ENCODE results near the gene TBCEL.

TBCEL gene

DNA sequence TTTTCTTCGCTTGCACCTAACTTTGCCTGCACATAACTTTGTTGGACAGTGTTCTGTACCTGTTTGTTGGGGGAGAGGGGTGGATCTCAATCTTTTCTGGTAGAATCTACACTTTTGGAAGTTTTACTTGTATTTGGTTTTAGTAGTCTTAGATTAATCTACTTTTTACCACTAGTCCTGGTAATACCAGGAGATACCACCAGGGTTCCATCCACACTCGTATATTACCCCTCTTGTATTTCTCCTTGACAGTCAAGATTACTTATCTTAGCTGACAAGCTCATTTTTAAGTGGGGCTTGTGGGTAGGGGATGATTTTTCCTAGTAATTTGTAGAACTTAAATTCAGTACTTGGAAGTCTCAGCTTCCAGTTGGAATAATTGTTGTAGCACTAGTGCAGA is 39.8 kb downstream of the TBCEL start:
- no peak for DNase-seq (ENCODE audit: low read depth)

- DNase-seq (ENCODE audit: low read depth), result no peak
Observed at GRCh38 chr11:121066623-121067022, 42.7 kb downstream of the TBCEL start.

DNA sequence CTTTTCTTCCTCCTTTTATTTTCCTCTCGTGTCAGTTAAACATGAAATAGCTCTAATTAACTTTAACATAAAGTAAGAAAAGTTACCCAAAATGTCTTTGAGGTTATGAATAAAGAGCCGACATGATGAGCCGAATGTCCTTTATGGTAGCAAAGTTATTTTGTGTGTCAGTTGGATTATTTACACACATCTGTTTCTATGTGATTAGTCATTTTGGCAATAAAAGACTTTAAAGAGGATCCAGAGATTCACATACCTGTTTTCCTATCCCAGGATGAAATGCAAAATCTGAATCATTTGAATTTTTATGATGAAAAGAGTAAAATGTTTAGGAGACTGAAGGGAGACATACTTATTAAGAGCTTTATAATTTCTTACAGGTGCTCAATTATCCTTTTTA is 43.1 kb downstream of the TBCEL start:
- DNase-seq (ENCODE audit: low read depth), result no peak

GRCh38 chr11:121067453-121067852 is 43.6 kb downstream of the TBCEL start:
- no peak for DNase-seq (ENCODE audit: low read depth)

GRCh38 chr11:121067962-121068647 is 44.2 kb downstream of the TBCEL start:
- no peak for DNase-seq (ENCODE audit: low read depth)

GRCh38 chr11:121068787-121069186 is 44.9 kb downstream of the TBCEL start:
- no peak for DNase-seq (ENCODE audit: low read depth)

DNA sequence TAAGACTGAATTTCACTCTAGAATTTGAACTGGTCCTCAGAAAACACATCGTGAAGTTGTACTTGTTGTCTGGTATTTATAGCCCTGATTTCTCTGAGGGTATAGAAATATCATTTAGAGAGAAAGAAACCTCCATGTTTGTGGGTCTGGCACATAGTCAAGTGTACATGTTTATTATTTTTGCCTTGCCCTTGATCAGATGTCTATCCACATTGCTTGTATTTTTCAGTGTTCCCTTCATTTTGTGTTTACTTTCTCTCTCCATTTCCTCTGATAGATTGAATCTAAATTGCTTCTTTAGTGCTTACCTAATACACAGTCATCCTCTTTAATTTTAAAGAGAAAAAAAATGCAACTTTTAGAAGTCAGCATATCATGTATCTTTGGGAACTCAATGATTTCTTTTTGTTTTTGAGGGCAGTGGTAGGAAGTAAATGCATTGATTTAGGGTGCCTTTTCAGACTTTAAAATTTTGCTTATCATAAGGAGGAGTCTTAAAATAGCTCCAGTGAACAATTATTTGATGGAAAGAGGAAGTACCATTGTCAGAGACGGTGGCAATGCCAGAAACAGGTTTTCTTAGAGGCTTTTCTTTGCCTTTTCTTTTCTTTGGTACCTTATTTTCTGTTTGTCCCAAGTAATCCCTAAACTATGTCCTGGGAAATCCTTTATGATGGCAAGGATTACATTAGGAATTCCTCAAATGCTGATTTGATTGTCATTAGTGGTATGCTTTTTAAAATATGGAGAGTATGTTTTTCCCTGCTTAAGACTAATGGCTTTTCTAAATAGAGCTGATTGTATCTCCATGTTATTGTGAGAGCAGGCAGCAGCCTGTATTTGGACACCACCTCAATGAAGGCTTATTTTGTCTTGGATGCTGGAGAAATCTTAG is 47.3 kb downstream of the TBCEL start:
- DNase-seq (ENCODE audit: low read depth), result no peak

GRCh38 chr11:121071846-121072450 is 48.0 kb downstream of the TBCEL start:
- DNase-seq (ENCODE audit: low read depth), result no peak

GRCh38 chr11:121081321-121081720 is 57.4 kb downstream of the TBCEL start:
- no peak for DNase-seq (ENCODE audit: low read depth)

DNA sequence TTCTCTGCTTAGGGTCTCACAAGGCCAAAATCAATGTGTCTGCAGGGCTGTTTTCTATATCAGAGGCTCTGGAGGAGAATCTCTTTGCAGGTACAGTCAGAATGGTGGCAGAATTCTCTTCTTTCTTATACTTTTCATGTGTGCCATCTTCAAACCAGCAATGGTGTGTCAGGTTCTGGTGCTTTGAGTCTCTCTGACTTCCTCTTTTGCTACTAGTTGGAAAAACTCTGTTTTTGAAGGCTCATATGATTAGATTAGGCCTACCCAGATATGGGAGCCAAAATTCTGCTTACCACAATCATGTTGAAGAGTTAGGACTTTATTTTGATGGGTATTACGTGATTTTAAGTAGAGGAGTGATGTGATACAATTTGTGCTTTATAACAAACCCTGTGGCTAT is 58.3 kb downstream of the TBCEL start:
- no peak for DNase-seq (ENCODE audit: low read depth)

- no peak for DNase-seq (ENCODE audit: low read depth)
Observed at GRCh38 chr11:121082670-121083069, 58.8 kb downstream of the TBCEL start.

DNA sequence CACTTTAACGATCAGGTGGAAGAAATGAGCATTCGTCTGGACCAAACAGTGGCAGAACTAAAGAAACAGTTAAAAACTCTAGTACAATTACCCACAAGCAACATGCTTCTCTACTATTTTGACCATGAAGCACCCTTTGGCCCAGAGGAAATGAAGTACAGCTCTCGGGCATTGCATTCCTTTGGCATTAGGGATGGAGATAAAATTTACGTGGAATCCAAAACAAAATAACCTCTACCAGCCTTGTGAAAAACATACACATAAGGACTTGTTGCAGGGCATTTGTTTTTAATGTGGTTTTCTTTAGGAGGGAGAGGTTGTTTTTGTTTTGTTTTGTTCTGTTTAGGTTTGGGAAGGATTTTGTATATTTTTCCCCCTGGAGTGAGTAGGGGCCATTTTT is 63.0 kb downstream of the TBCEL start:
- DNase-seq (ENCODE audit: low read depth), result no peak

DNA sequence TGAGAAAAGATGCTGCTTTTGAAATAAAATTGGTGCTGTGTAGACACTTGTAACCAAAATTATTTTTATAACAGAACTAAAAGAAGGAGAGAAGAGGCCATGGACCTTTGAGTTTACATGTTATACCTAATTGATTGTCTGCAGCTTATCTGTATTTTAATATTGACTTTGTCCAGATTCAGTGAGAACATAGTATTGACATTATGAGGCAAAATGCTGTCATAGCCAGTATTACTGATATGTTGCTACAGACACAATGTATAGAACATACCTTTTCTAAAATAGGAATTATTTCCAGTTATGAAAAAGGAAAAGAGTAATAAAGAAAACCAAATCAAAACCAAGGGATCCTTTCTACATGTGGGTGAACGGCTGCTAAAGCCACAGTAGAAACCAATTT is 65.7 kb downstream of the TBCEL start:
- DNase-seq (ENCODE audit: low read depth), result no peak

DNA sequence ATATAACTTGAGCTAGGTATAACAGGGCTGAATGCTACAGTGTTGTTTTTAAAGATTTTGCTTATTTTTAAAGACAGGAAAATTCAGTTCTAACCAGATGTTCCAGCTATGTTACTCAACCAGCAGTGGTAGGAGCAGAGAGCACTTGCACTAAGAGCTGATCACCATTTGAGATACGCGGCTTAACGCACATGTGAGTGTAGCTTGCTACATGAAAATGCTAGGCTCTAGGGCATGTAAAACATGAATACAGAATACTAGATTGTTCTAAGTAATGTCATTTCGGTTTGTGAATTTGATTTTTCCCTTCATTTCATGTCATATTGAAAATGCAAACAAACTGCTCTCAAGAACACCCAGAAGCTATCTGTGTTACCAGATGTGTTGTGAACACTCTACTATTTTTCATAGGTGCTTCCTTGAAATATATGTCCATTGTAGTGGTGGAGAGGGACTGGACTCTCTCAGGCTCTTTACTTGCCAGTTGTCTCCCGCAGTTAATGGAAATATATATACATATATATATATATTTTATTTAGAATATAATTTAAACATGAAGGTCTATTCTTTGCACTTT is 66.3 kb downstream of the TBCEL start:
- no peak for DNase-seq (ENCODE audit: low read depth)

GRCh38 chr11:121091492-121092152 is 67.7 kb downstream of the TBCEL start:
- DNase-seq (ENCODE audit: low read depth), result no peak

GRCh38 chr11:121095561-121095960 is 71.7 kb downstream of the TBCEL start:
- no peak for DNase-seq (ENCODE audit: low read depth)

DNA sequence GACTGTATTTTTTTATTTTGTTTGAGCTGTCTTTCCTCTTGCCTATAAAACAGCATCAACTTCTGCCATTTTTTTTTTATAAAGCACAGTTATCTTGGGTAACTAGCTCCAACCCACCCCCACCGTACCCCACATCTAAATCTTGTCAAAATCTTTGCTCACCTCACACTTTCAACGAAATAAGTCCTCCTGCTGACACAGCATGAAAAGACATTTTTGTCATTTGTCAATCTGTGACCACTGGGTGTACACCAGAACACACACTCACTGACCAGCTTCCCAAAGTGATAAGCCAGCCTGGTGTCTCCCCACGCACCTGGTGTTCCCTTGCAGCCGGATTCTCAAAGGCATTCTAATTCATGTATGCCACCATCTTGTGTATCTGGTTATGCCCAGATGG is 75.5 kb downstream of the TBCEL start:
- no peak for DNase-seq (ENCODE audit: low read depth)

- DNase-seq (ENCODE audit: low read depth), result no peak
Observed at GRCh38 chr11:121099885-121100284, 76.0 kb downstream of the TBCEL start.

DNA sequence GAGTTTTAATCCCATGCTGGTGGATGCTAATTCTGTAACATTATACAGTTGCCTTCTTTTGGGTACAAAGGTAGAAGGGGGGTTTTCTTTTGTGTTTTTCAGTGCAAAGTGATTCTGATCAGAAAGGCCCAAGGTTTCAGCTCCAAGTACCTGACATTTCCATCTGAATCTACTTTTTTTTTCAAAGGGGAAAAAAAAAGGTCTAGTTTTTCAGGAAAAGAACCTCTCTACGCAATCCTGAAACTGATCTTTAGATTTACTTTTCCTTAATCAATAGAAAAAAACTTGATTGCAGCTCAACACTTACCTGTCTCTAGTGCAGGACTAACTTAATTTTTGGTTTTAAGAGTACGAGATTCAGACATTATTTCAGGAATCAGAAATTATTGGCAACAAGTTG is 77.0 kb downstream of the TBCEL start, which contains the start of gene TECTA:
Gene TECTA, plus strand, starts transcription at position 301 of the 400 bp plus-strand sequence. CDS start 1,423 bp downstream, outside the sequence.
- no peak for DNase-seq (ENCODE audit: low read depth)

DNA sequence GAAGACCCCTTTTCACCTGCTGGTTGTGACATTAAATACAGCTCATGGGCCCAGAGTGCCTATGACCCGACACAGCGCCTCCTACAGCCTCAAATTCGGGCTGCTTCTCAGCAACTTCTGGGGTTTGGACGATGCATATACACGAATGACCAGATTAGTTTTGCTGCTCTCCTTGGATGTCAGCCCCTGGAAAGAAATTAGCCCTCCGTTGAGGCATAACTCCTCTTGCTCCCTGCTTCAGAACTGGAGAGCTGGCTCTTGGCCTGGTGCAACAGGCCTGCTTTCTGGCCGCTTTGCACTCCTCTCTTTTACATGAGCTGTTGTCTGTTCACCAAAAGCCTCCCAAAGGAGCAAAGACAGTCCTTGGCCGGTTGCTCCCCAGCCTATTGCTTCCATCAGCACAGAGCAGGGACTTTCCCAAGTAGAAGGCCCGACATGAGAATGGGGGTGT is 80.4 kb downstream of the TBCEL start:
- DNase-seq (ENCODE audit: low read depth), result no peak

- no peak for DNase-seq (ENCODE audit: low read depth)
Observed at GRCh38 chr11:121105063-121105480, 81.2 kb downstream of the TBCEL start.

All from stimulated activated CD8-positive, alpha-beta memory T cell treated with anti-CD3 and anti-CD28 coated beads, Interleukin-4, amount 100 ng/mL, for 24 hours (primary cell).